HCT116 (cell line): ENCODE data around the gene LMNTD1. TPM values are rescaled to one million over a fixed set of nuclear protein-coding genes. Genes with fewer than 3 reads are reported as not detected.

Experiments
- ATAC-seq: fragments of 200-7000 bp; cut with Tn5 transposase; 2 replicates; pipeline ENCODE4 v1.9.1; 2020; ENCODE audit warnings: mild to moderate bottlenecking, moderate library complexity
- BruUV-seq: library from RNA; stranded (reverse); fragments of 400-500 nt; replicated peaks from 2 replicates; lab custom pipeline; 2021; lab: Mats Ljungman, UMichigan
- CTCF ChIA-PET: fragments of 300-600 bp; sonication (Branson Sonifier 250); formaldehyde crosslinking; loops from one replicate; lab custom pipeline; 2021; ENCODE audit warnings: antibody characterized with exemption; lab: Charles Lee
- POLR2A ChIA-PET: fragments of 300-600, 350-600 bp; sonication (Branson Sonifier 250); formaldehyde crosslinking; loops from one replicate; lab custom pipeline; 2021; ENCODE audit warnings: antibody characterized with exemption; lab: Charles Lee
- RAD21 ChIA-PET, 2 experiments: fragments of 300-600 bp; sonication (Branson Sonifier 250); formaldehyde crosslinking; loops; one replicate each; lab custom pipeline; 2023; ENCODE audit warnings: low total read pairs in 2 of 2; ENCODE audit not compliant: uncharacterized antibody in 2 of 2, unreplicated experiment in 2 of 2, low non-redundant PET in 1 of 2; lab: Charles Lee
- DNase-seq: peaks from one replicate; pipeline ENCODE4 v3.0.0-alpha.2; 2010; ENCODE audit warnings: low read depth, low spot score
- H2AFZ ChIP-seq: fragments of 200-600 bp; shearing (Covaris generic), sonication (generic); 2 replicates; pipeline ENCODE4 v1.6.1; 2017; ENCODE audit warnings: low read depth, mixed run types, mixed read lengths, antibody characterized with exemption, low read length; ENCODE audit not compliant: poor library complexity, severe bottlenecking
- H3K27ac ChIP-seq: 2 replicates; pipeline ENCODE4 v1.5.1; 2012; ENCODE audit warnings: low read depth, low read length
- H3K27me3 ChIP-seq: fragments of 200-600 bp; sonication (generic); 2 replicates; pipeline ENCODE4 v1.6.1; 2016; ENCODE audit warnings: mixed run types, low read length, mixed read lengths; ENCODE audit not compliant: insufficient read depth
- H3K36me3 ChIP-seq, 2 experiments: fragments of 200-500 bp in 1 of 2; fragments of 200-600 bp in 1 of 2; sonication (Bioruptor generic) in 1 of 2; sonication (generic) in 1 of 2; 2 replicates each; pipeline versions ENCODE4 v1.5.1 to v1.6.1; 2014 to 2016; ENCODE audit warnings: low read length in 2 of 2, inconsistent platforms in 1 of 2, mixed read lengths in 1 of 2, mixed run types in 1 of 2; ENCODE audit not compliant: insufficient read depth in 2 of 2, control insufficient read depth in 1 of 2
- H3K4me1 ChIP-seq, 2 experiments: fragments of 200-600 bp in 1 of 2; sonication (generic) in 1 of 2; 2 replicates each; pipeline versions ENCODE4 v1.5.1 to v1.6.1; 2012 to 2017; ENCODE audit warnings: low read length in 2 of 2, inconsistent platforms in 1 of 2, mild to moderate bottlenecking in 1 of 2, mixed read lengths in 1 of 2, mixed run types in 1 of 2, moderate library complexity in 1 of 2; ENCODE audit not compliant: insufficient read depth in 2 of 2, control insufficient read depth in 1 of 2
- H3K4me2 ChIP-seq: fragments of 200-600 bp; sonication (generic); 2 replicates; pipeline ENCODE4 v1.6.1; 2017; ENCODE audit warnings: mixed run types, low read length, mixed read lengths
- H3K4me3 ChIP-seq, 2 experiments: fragments of 200-600 bp in 1 of 2; sonication (generic) in 1 of 2; replicated peaks in 1 of 2; 2 replicates each; pipeline ENCODE4 v1.5.1; 2011 to 2016; ENCODE audit warnings: low read length in 2 of 2, control low read depth in 1 of 2, low read depth in 1 of 2, mild to moderate bottlenecking in 1 of 2, mixed read lengths in 1 of 2, mixed run types in 1 of 2
- H3K79me2 ChIP-seq: fragments of 200-600 bp; sonication (generic); 2 replicates; pipeline ENCODE4 v1.6.1; 2017; ENCODE audit warnings: mild to moderate bottlenecking, mixed run types, low read length, moderate library complexity, mixed read lengths; ENCODE audit not compliant: insufficient read depth
- H3K9ac ChIP-seq: fragments of 200-600 bp; sonication (generic); 2 replicates; pipeline ENCODE4 v1.6.1; 2016; ENCODE audit warnings: low read length, mixed read lengths
- H3K9me2 ChIP-seq: fragments of 200-600 bp; sonication (generic), shearing (Covaris generic); 2 replicates; pipeline ENCODE4 v1.6.1; 2017; ENCODE audit warnings: mixed run types, mild to moderate bottlenecking, moderate library complexity; ENCODE audit not compliant: insufficient read depth
- H3K9me3 ChIP-seq, 2 experiments: fragments of 200-500 bp in 1 of 2; fragments of 200-600 bp in 1 of 2; sonication (Bioruptor generic) in 1 of 2; sonication (generic) in 1 of 2; 2 replicates each; pipeline ENCODE4 v1.6.1; 2014 to 2017; ENCODE audit warnings: low read length in 2 of 2, mixed read lengths in 2 of 2, inconsistent platforms in 1 of 2, low read depth in 1 of 2, mild to moderate bottlenecking in 1 of 2, mixed run types in 1 of 2, moderate library complexity in 1 of 2; ENCODE audit not compliant: control insufficient read depth in 1 of 2, insufficient read depth in 1 of 2
- H4K20me1 ChIP-seq: fragments of 200-600 bp; sonication (generic), shearing (Covaris generic); 2 replicates; pipeline ENCODE4 v1.6.1; 2017; ENCODE audit warnings: mixed run types, mild to moderate bottlenecking, moderate library complexity; ENCODE audit not compliant: insufficient read depth
- CBX3 ChIP-seq: IDR thresholded peaks from 2 replicates; pipeline ENCODE4 v1.6.1; 2012; ENCODE audit warnings: low read depth
- CEBPB ChIP-seq: IDR thresholded peaks from 2 replicates; pipeline ENCODE4 v1.6.1; 2012; ENCODE audit warnings: low read depth
- CTCF ChIP-seq, 3 experiments: fragments of 200-600 bp in 1 of 3; sonication (generic) in 1 of 3; IDR thresholded peaks in 2 of 3; conservative IDR thresholded peaks in 1 of 3; 2 replicates each; pipeline ENCODE4 v1.5.1; 2012 to 2017; ENCODE audit warnings: low read depth in 2 of 3, low read length in 2 of 3, antibody characterized with exemption in 1 of 3, borderline replicate concordance in 1 of 3, control low read depth in 1 of 3, mild to moderate bottlenecking in 1 of 3, mixed read lengths in 1 of 3, mixed run types in 1 of 3, moderate library complexity in 1 of 3; ENCODE audit not compliant: insufficient read depth in 1 of 3
- EGR1 ChIP-seq: IDR thresholded peaks from 2 replicates; pipeline ENCODE4 v1.6.1; 2012; ENCODE audit warnings: low read depth
- ELF1 ChIP-seq: IDR thresholded peaks from 2 replicates; pipeline ENCODE4 v1.6.1; 2012; ENCODE audit warnings: low read depth, borderline replicate concordance
- EZH2phosphoT487 ChIP-seq: fragments of 200-600 bp; IDR thresholded peaks from 2 replicates; pipeline ENCODE4 v1.6.1; 2018; ENCODE audit warnings: antibody characterized with exemption, borderline replicate concordance
- FOSL1 ChIP-seq: IDR thresholded peaks from 2 replicates; pipeline ENCODE4 v1.6.1; 2012; ENCODE audit warnings: low read depth
- JUND ChIP-seq: IDR thresholded peaks from 2 replicates; pipeline ENCODE4 v1.6.1; 2012
- POLR2A ChIP-seq: IDR thresholded peaks from 2 replicates; pipeline ENCODE4 v1.7.0; 2011; ENCODE audit warnings: borderline replicate concordance; ENCODE audit not compliant: insufficient read depth, insufficient read length; ENCODE audit errors: extremely low read depth
- POLR2AphosphoS5 ChIP-seq: IDR thresholded peaks from 2 replicates; pipeline ENCODE4 v1.6.1; 2011; ENCODE audit warnings: mild to moderate bottlenecking, low read depth, low read length, moderate library complexity
- RAD21 ChIP-seq: IDR thresholded peaks from 2 replicates; pipeline ENCODE4 v1.6.1; 2012; ENCODE audit warnings: low read depth, mild to moderate bottlenecking
- SIN3A ChIP-seq: IDR thresholded peaks from 2 replicates; pipeline ENCODE4 v1.6.1; 2012; ENCODE audit warnings: low read depth
- SP1 ChIP-seq: IDR thresholded peaks from 2 replicates; pipeline ENCODE4 v1.6.1; 2012; ENCODE audit warnings: low read depth
- SRF ChIP-seq: IDR thresholded peaks from 2 replicates; pipeline ENCODE4 v1.6.1; 2012; ENCODE audit warnings: low read depth
- TCF7L2 ChIP-seq: IDR thresholded peaks from 2 replicates; pipeline ENCODE4 v1.7.0; 2011; ENCODE audit warnings: borderline replicate concordance, inconsistent platforms; ENCODE audit not compliant: insufficient read depth, insufficient read length; ENCODE audit errors: extremely low read depth
- YY1 ChIP-seq: IDR thresholded peaks from 2 replicates; pipeline ENCODE4 v1.6.1; 2011; ENCODE audit warnings: low read length, low read depth, moderate library complexity, mild to moderate bottlenecking; ENCODE audit not compliant: insufficient replicate concordance; ENCODE audit errors: extremely low read depth
- ZNF274 ChIP-seq: fragments of 200-500 bp; sonication (Bioruptor generic); IDR thresholded peaks from 2 replicates; pipeline ENCODE4 v1.6.1; 2014; ENCODE audit warnings: mild to moderate bottlenecking, low read depth, low read length, inconsistent platforms
- intact Hi-C: fragments of 100-400 bp; cut with micrococcal nuclease; formaldehyde crosslinking; loops from 2 replicates; pipeline ENCODE4 v1.10.0; 2022
- total RNA-seq: library from RNA; stranded (reverse); gene quantifications from one replicate; pipeline ENCODE4 v1.2.1, GENCODE V29; 2021; ENCODE audit not compliant: unreplicated experiment
- TF ChIP-seq, protein P1 (sequence below): IDR thresholded peaks from 2 replicates; pipeline ENCODE4 v1.6.1; 2012
- TF ChIP-seq, protein P2 (sequence below): IDR thresholded peaks from 2 replicates; pipeline ENCODE4 v1.6.1; 2012; ENCODE audit warnings: low read depth
- TF ChIP-seq, protein P3 (sequence below): IDR thresholded peaks from 2 replicates; pipeline ENCODE4 v1.6.1; 2012

The LMNTD1 gene
- total RNA-seq, 1 experiment from 2014 or later, result not detected

GRCh38 chr12:25549120-25549519 is 4.0 kb downstream of the LMNTD1 start:
- no peaks in the 10 kb centered on the region; the same call in 1 of the 2 replicates for H3K9me2 ChIP-seq
- no peaks in the 10 kb centered on the region for H3K9me3 ChIP-seq
- no peak overlapping the region for H2AFZ ChIP-seq
- ATAC-seq, result no peak
- ChIA-PET CTCF (no interaction called here), POLR2A (no interaction called here), RAD21 (no interaction called here)
- intact Hi-C loops, result loop anchor here (1.0 kb wide), 1 partner anchor 18 kb away; no protein-coding TSS in a partner anchor
- no peaks in the 10 kb centered on the region for H3K79me2 ChIP-seq
- no peak for DNase-seq
- H3K9ac ChIP-seq, result no peak overlapping the region
- no peak overlapping the region for H3K4me2 ChIP-seq
- no peaks in the 10 kb centered on the region for H4K20me1 ChIP-seq
- no peak overlapping the region for H3K4me3 ChIP-seq
- H3K27ac ChIP-seq, result no peak overlapping the region
- no peaks in the 10 kb centered on the region for H3K4me1 ChIP-seq
- BruUV-seq, result no TSS peak
- H3K36me3 ChIP-seq, result no peaks in the 10 kb centered on the region
- TF ChIP-seq ELF1 (no peak), POLR2A (no peak), SP1 (no peak), EZH2phosphoT487 (no peak), JUND (no peak), CBX3 (no peak), CEBPB (no peak), POLR2AphosphoS5 (no peak), SRF (no peak), SIN3A (no peak), CTCF (IDR thresholded peaks at IDR 0.05 in 2 of 3, conservative IDR thresholded peaks at IDR 0.05 in 1 of 3; ENCODE audit: borderline replicate concordance in 1 of 3, insufficient read depth in 1 of 3, low read depth in 2 of 3, low read length in 2 of 3) (no peak), TCF7L2 (no peak), ZNF274 (no peak), RAD21 (no peak), EGR1 (no peak), YY1 (no peak), FOSL1 (no peak)
- TF ChIP-seq, protein P1, sequence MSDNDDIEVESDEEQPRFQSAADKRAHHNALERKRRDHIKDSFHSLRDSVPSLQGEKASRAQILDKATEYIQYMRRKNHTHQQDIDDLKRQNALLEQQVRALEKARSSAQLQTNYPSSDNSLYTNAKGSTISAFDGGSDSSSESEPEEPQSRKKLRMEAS, result no peak
- TF ChIP-seq, protein P2, sequence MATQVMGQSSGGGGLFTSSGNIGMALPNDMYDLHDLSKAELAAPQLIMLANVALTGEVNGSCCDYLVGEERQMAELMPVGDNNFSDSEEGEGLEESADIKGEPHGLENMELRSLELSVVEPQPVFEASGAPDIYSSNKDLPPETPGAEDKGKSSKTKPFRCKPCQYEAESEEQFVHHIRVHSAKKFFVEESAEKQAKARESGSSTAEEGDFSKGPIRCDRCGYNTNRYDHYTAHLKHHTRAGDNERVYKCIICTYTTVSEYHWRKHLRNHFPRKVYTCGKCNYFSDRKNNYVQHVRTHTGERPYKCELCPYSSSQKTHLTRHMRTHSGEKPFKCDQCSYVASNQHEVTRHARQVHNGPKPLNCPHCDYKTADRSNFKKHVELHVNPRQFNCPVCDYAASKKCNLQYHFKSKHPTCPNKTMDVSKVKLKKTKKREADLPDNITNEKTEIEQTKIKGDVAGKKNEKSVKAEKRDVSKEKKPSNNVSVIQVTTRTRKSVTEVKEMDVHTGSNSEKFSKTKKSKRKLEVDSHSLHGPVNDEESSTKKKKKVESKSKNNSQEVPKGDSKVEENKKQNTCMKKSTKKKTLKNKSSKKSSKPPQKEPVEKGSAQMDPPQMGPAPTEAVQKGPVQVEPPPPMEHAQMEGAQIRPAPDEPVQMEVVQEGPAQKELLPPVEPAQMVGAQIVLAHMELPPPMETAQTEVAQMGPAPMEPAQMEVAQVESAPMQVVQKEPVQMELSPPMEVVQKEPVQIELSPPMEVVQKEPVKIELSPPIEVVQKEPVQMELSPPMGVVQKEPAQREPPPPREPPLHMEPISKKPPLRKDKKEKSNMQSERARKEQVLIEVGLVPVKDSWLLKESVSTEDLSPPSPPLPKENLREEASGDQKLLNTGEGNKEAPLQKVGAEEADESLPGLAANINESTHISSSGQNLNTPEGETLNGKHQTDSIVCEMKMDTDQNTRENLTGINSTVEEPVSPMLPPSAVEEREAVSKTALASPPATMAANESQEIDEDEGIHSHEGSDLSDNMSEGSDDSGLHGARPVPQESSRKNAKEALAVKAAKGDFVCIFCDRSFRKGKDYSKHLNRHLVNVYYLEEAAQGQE, result no peak
- TF ChIP-seq, protein P3, sequence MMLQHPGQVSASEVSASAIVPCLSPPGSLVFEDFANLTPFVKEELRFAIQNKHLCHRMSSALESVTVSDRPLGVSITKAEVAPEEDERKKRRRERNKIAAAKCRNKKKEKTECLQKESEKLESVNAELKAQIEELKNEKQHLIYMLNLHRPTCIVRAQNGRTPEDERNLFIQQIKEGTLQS, result no peak
- no peaks in the 10 kb centered on the region for H3K27me3 ChIP-seq
